GM21737 (cell line): ENCODE measurements around the gene PLEKHA5.

ENCODE experiments used
- ATAC-seq: cut with Tn5 transposase; IDR thresholded peaks from one replicate; pipeline ENCODE4 v1.9.1; 2021; ENCODE audit warnings: mild to moderate bottlenecking, moderate library complexity; ENCODE audit not compliant: unreplicated experiment

PLEKHA5 gene

DNA sequence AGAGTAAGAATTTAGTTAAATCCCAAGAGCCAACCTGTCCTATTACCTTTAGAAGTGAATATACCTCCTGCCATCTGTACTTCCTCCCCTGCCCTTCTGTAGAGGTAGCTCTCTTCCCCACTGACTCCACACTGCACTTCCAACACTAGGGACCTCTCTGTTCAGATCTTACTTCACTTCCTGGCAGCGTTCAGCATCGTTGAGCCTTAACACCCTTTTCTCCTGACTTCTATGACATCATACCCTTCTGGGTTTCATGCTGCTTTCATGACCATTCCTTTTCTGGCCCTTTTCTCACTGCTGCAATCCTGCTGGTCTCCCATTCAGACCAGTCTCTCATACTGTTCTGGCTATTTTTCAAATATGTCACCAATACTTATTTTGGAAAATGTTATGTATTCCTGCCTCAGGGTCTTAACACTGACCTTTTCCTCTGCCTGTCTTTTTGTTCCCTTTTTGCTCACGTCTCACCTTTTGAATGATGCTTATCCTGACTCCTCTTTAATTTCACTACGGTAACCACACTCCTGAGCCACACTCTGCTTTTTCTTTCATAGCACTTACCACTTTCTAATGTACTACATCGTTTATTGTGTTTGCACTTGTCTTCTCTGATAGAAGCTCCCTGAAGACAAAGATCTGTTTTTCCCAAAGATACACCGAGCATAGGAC is 67.6 kb downstream of the PLEKHA5 start:
- no peak for ATAC-seq

DNA sequence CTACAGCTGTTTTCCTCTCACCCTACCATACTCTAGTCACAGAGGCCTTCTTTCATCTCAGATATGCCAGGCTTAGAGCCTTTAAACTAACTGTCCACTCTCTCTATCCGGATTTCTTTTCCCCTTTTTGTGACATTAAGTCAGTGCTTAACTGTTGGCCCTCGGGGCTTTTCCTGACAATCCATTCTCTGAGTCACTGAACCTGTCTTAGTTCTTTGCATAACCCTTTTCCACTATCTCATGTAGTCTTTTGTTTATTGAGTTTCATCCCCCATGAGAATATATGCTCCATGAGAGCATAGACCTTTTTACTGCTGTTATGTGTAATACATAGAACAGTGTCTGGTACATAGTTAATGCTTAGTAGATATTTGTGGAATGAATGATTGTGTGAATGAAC is 68.7 kb downstream of the PLEKHA5 start:
- no peak for ATAC-seq

DNA sequence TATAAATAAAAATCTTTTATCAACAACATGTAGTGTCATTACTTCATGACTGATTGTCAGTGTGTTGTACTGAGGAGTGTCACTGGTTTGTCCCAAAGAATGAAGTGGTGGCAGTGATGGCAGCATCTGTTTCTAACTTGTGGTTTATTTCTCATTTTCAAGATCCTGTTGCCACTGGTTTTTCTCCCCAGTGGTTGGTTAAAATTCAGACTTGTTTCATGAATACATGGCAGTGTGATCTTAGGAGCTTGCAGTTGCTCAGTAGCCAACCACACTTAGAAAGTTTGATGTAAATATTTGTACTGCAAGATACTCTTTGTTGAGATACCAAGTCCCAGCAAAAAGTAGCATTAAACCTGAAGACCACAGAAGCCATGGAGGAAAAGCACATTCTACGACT is 69.8 kb downstream of the PLEKHA5 start:
- ATAC-seq = no peak

DNA sequence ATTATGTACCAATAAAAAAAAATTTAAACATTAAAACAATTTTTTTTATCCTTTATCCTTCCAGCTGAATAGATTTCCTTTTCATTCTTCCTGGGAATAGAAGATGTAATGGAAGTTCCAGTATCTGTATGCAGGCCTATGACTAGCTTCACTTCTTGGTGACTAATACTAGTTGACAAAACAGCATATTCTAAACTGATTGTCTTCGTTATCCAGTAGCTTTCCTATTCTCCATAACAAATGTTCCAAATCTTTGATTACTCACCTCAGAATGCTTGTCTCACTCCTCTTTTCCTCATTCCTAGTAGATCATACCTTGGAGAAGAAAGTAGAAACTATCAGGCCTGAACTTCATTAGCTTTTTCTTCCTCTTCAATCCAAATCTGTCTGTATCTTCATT is 70.7 kb downstream of the PLEKHA5 start:
- ATAC-seq = no peak

DNA sequence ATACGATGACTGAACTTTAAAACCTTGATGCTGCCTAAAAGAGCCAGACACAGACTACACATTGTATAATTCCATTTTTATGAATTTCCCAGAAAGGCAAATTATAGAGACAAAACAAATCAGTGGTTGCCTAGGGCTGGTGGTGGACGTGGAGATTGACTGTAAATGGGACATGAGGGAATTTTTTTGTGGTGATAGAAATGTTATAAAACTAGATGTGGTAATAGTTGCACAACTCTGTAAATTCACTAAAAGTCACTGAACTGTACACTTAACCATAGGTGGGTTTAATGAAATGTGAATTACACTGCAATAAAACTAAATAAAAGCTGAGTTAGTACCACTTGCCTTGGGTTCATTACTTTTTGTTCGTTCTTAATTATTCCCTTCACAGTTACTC is 72.1 kb downstream of the PLEKHA5 start:
- no peak for ATAC-seq

DNA sequence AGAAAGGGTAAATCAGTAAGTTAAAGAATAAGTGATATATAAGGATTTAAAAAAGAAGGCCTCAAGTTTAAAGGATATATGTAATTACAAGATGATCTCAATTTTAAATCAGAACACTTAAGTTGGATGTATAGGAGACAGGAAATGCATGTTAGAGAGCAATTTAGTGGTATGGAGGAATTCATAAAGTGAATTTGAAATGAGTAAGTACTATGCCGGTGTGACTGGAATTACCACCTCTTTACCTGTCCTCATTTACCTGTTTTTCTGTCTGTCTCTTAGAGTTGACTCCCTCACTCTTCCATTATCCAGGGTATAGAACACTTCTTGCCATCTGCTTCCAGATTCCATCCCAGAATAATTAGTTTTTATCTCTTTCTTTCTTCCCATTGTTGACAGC is 73.5 kb downstream of the PLEKHA5 start:
- ATAC-seq = no peak

DNA sequence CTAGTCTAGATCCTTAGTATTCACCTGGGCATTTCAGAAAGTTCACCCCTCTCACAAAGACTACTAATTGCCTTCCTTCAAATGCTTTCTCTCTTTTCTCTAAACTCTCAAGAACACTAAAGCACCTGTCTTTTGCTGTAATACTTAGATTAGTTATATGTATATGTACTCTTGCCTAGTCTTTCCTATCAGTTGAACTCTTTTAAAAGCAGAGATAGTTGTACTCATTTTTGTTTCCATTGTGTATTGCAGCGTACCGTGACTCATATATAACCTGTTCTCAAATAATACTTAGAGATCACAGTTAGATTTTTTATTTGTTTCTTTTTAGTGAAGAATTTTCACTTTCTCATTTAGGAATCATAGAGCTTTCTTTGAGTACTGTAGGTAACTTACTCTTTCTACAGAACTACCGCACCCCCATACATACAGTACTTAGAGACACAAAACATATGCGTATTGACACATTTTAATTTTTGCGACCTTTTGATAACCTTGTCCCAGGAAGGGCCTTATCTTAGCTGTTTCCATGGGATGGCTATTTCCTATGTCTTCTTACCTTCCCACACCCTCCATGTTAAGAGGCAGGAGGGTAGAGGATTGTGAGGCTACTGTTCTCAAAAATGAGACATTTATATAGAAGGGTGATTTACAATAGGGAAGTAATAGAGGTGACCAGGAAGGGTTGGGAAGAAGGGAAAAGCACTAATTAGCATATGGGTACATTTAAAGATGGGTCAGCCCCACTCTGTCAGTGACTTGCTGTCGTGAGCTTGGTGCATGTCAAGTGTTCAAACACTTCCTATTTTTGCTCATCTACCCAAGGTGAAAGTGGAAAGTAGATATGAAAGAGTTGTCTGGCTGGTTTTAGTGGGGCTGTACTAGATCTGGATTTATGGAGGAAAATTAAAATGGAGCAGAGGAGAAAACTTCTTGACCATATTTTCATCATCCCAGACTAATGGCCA is 74.3 kb downstream of the PLEKHA5 start:
- no peak for ATAC-seq

DNA sequence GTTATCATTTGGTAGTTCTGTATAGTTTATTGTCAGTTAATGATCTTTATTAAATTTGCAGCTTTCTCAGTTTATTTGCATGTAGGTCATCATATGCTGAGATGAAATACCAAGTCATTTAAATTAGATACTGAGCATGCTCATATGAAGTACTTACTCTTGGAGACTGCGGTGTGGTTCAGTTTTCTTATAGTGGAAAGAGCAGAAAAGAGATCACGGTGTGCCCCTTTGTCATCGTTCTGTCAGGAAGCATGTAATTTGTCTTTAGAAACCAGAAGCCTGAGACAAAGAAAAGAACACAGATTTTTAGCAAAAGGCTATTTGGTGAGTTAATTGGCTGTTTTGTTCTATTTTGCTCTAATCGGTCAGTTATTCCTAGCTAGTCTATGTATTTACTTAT is 75.6 kb downstream of the PLEKHA5 start:
- no peak for ATAC-seq

DNA sequence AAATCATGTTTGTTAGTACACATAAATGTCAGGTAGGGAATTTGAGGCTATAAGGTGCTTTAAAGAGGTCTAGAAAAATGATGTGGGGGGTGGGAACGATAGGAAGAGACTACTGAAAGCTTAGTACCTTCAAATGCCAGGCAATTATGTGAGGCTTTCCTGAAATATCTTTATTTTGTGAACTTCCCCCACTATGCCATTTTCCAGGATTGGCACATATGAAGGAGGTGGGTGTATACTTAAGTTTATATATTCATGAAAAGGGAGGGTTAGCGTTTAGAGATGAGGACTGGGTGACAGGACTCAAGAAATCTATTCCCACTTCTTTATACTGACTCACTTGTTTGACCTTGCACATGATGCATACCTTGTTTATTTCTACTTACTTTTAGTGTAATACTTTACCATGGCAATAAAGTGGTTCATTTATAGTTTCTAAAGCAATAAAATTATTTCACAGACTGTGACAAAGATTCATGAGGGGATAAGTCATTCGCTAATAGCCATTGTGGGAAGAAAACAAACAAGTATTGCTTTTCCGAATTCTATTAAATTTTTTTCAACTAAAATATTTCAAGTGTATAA is 77.1 kb downstream of the PLEKHA5 start:
- ATAC-seq = no peak

DNA sequence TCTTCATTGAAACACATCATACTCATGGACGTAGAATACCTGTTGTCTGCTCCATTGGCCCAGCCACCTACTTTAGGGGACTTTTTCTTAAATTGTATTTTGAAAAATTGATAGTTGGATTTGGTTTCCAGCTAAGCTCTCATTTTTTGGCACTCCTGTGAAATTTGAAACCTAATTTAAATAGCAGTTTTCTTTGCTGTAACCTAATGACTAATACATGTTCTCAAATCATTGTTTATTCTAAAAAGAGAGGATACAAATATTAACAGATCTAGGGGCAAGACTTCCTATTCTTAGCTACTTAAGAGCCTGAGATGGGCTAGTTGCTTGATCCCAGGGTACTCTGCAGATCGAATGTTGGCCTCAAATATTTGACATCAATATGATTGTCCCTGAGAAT is 78.9 kb downstream of the PLEKHA5 start:
- ATAC-seq = no peak

DNA sequence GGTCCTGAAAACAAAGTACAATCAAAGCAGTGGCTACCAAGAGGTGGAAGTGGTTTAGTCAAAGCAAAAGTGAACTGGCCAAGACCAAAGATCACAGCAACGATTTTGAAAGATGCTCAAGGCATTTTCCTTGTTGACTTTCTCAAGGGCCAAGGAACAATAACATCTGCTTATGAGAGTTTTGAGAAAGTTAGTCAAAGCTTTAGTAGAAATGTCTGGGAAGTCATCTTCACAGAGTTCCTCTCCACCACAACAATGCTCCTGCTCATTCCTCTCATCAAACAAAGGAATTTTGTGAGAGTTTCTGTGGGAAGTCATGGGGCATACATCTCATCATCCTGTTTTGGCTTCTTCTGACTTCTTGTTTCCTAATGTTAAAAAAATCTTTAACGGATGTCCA is 80.1 kb downstream of the PLEKHA5 start:
- no peak for ATAC-seq

DNA sequence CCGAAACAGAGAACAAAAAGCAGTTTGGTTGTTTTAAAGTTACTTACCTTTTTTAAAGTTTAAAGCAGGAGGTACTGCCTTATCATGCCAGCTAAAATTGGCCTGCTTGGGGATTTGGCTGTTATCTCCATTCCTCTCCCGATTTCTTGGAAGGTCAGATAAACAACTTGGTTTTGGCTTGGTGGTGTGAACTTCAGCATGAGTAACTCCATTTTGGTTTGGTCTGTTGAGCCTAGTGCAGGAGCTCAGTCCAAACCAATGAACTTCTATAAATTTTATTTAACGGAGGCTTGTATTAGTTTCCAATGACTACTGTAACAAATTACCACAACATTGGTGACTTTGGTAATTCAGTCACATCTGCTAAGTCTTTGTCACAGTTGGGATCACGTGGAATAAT is 82.3 kb downstream of the PLEKHA5 start:
- ATAC-seq = no peak

DNA sequence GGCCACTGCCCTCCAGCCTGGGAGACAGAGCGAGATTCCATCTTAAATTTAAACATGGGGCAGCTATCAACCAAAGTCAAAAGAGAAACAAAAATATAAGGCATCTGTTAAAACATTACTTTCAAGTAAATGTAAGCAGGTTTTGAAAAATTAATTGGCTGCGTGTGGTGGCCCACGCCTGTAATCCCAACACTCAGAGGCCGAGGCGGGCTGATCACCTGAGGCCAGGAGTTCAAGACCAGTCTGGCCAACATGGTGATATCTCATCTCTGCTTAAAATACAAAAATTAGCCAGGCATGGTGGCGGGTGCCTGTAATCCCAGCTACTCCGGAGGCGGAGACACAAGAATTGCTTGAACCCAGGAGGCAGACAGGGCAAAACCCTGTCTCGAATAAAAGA is 82.7 kb downstream of the PLEKHA5 start:
- no peak for ATAC-seq

DNA sequence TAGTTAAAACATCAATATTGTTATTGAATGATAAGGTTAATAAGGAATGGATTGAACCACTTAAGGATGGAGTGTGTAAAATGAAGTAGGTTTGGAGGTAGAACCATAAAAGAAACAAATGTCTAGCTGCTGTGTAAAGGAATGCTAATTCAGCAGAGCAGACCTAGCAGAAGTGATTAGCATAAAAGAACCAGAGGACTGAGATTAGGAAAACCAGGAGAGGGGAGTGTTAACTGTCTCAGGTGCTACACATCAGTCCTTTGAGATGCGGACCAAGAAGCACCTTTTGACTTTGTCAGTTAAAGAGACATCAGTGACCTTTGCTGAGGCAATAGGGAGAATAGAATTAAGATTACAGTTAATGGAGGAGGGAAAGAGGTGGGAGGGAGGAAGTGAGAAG is 84.5 kb downstream of the PLEKHA5 start:
- ATAC-seq = no peak

DNA sequence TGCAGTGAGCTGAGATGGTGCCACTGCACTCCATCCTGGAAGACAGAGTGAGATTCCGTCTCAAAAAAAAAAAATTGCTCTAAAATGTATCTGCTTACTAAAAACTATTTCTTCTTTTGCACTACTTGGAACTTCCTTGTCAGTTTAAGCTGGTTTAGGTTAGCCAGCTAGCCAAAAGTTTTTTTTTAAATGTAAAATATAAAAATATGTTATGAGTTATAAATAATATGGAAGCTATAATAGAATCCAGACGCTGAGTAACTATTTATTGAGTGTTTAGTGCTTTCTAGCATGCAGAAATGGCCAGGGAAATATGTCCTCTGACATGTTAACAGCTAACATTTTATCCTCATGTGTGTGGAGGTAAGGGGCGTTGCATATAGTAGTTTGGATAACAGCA is 85.6 kb downstream of the PLEKHA5 start:
- no peak for ATAC-seq

DNA sequence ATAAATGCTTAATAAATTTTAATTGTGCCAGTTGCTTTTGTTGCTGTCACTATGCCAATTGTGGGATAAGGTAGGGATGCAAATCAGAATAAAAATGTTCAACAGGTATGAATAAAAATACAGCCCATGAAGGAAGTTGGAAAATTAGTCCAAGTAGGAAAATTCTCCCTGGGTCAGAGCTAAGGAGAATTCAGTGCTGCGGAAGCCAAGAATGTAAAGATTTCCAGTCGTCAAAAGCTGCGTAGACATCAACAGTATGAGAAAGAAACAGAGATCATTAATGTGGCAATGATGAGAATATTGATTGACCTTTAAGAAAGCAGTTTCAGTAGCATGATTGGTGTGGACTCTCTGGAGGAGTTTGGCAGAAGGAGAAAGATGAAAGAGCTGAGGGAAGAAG is 87.9 kb downstream of the PLEKHA5 start:
- no peak for ATAC-seq

DNA sequence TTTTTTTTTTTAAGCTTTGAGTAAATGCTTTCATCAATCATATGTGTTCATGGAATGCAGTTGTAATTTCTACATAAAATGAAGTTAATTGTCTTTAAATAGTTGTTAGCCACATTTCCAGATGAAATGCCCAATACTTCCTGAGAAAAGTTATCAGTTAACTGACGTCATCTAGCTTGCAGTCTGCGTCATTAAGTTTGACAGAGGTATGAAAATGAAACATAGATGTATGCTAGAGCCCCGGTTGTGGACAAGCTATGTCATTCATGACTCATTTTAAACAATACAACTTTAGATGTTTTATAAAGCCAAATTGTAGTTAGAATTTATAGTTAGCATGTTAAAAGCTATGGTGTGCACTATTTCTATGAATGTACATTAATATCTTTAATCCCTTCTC is 90.7 kb downstream of the PLEKHA5 start:
- no peak for ATAC-seq

DNA sequence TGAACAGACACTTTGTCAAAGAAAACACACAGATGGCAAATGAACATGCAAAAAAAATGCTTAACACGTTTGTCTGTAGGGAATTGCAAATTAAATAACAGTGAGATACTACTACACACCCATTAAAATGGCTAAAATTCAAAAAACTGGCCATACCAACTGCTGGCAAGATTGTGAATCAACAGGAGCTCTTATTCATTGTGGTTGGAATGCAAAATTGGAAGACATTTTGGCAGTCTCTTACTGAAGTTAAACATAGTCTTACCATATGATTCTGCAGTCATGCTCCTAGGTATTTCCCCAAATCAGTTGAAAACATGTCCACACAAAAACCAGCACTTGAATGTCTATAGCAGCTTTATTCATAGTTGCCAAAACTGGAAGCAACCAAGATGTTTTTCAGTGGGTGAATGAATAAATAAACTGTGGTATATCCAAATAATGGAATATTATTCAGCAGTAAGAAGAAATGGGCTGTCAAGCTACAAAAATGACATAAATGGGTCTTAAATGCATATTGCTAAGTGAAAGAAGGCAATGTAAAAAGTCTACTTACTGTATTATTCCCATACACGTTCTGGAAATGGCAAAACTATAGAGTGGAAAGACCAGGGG is 91.4 kb downstream of the PLEKHA5 start:
- no peak for ATAC-seq

DNA sequence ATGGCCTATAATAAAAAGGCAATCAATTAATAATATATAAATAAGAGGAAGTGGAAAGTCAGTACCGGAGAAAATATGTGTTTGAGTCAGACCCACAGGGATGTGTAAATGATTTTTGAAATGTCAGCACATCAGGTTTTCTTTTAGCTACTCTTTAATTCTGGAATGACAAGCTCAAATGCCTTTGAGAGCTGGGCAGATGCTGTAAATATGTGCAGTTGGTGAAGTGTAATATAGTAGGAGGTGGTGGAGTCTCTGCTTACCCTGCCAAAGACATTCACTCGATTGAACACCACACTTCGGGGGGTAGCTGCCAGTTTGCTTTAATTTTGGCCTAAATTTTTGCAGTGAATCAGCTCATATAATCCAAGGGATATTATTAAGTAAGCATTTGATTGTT is 93.0 kb downstream of the PLEKHA5 start:
- no peak for ATAC-seq

DNA sequence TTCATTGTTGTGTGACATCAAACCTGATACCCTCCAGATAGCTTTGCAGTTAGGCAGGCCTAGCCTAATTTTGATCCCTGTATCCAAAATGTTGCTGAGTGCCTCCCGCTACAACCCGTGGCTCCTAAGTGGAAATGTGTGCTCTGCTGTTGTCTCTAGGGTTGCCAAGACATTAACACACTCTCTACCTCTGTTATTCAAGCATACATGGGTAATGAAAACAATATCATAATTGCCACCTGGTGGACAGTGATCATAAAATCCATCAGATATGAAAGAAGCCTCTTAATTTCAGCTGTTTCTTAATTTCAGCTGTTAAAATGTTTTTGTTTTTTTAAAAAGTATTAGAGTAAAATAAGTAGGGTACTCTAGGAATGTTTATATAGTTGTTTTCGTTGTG is 93.5 kb downstream of the PLEKHA5 start:
- no peak for ATAC-seq

DNA sequence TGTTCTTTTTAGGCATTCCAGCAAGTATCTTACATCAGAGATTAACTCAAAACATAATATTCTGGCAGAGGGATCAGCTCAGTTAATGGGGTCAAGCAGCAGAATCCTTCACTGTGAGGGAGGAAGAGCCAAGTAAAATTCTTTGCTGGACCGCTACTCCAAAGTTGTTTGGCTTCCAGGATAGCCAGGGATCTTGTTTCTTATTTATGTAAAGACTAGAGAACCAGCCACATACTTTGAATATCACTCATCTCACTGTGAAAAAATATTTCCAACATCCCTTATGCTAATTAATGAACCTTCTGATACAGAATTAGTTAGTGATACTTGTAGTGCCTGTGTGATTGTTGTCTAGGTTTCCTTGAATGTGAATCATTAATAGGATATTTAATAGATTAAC is 94.2 kb downstream of the PLEKHA5 start:
- no peak for ATAC-seq

DNA sequence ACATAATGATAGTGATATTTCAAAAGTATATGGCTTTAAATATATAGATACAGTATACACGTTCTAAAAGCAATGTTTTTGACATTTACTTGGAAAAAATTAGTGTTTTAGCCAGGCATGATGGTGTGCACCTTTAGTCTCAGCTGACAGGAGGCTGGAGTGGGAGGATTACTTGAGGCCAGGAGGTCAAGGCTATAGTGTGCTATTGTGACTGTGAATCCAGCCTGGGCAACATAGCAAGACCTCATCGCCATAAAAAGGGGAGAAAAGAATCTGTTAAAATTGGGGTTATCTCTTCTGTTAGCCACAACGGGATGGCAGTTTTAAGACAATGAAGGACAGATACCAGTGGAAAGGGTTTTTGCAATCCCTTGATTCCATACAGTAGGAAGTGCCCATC is 95.2 kb downstream of the PLEKHA5 start:
- no peak for ATAC-seq
